Esophagus squamous epithelium (tissue), 5 donors: Measurements from ENCODE around the gene GRID2. TPM values are rescaled to one million over a fixed set of nuclear protein-coding genes. Genes with fewer than 3 reads are reported as not detected.
"Not testable (repeated sequence)": the region's sequence is repeated elsewhere in the genome, so short reads cannot be mapped to it uniquely, and the experiment has no call there.

Experiments
- DNase-seq: peaks from one replicate; lab custom pipeline; 2025; lab: John Stamatoyannopoulos, UW
- H3K27ac ChIP-seq, 4 donors: fragments of 200-600 bp; sonication (generic); one replicate each; pipeline ENCODE4 v1.5.1; 2016 to 2019; ENCODE audit warnings: mild to moderate bottlenecking in 1 of 4
- H3K27me3 ChIP-seq, 4 donors: fragments of 200-600 bp; sonication (generic); 1 replicate in 3 of 4; 2 replicates in 1 of 4; pipeline versions ENCODE4 v1.5.1 to v1.6.0; 2017 to 2021; ENCODE audit warnings: antibody characterized with exemption in 1 of 4
- H3K36me3 ChIP-seq, 3 donors: fragments of 200-600 bp; sonication (generic); one replicate each; pipeline ENCODE4 v1.5.1; 2016 to 2019
- H3K4me1 ChIP-seq, 3 donors: fragments of 200-600 bp; sonication (generic); one replicate each; pipeline ENCODE4 v1.5.1; 2017 to 2019
- H3K4me3 ChIP-seq, 4 donors: fragments of 200-600 bp; sonication (generic); 1 replicate in 3 of 4; 2 replicates in 1 of 4; pipeline ENCODE4 v1.5.1; 2016 to 2019; ENCODE audit warnings: mild to moderate bottlenecking in 2 of 4, moderate library complexity in 1 of 4
- H3K9me3 ChIP-seq, 3 donors: fragments of 200-600 bp; sonication (generic); one replicate each; pipeline ENCODE4 v1.5.1; 2016 to 2019
- POLR2A ChIP-seq, 4 donors: fragments of 450-650 bp; IDR thresholded peaks; one replicate each; pipeline ENCODE4 v1.6.1; 2017; ENCODE audit warnings: antibody characterized with exemption in 4 of 4, mild to moderate bottlenecking in 4 of 4, moderate library complexity in 3 of 4
- WGBS, 2 donors: methylation state at CpG; one replicate each; pipeline ENCODE4 v1.1.5; 2018; 5-methylcytosine and 5-hydroxymethylcytosine counted together
- intact Hi-C: fragments of 100-400 bp; cut with DNase I; formaldehyde crosslinking; loops from one replicate; pipeline ENCODE4 v1.15.0; 2022
- total RNA-seq, 4 donors: library from RNA; depleted of rRNA; stranded (reverse); fragments of >200 nt; gene quantifications; one replicate each; pipeline ENCODE4 v1.1.0, GENCODE V29; 2016
- TF ChIP-seq, protein P1 (sequence below), 6 experiments: fragments of 450-650 bp in 4 of 6; fragments of 200-600 bp in 2 of 6; sonication (generic) in 2 of 6; IDR thresholded peaks; one replicate each; pipeline ENCODE4 v1.5.1; 2016 to 2019; ENCODE audit warnings: antibody characterized with exemption in 6 of 6, mild to moderate bottlenecking in 4 of 6, moderate library complexity in 4 of 6
- donor health status: DM: yes; HTN: yes; CAD: no.

GRID2 gene
- total RNA-seq, 4 donors from 2014 or later = not detected

DNA sequence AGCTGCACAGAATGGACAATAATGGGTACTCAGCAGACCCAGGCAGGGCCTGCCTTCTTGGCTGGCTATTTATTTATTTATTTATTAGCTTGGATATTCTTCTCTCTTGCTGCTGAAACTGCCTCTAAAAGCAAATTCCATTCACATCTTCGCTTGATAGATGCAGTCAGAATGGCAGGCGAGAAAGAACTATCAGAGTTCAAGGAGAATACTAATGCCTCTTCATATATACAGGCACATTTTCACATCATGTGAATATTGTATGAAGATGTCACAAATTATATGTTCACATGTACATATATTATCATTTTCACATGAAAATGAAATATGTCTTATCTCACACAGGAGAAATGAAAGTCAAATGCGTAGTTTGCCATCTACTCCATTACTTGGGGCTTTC is 1045.1 kb downstream of the GRID2 start:
- H3K4me1 ChIP-seq = no peaks in the 10 kb centered on the region
- WGBS, 2 donors = 88 to 91% methylated on average over 3 of the region's 3 CpGs
- H3K36me3 ChIP-seq = no peaks in the 10 kb centered on the region
- TF ChIP-seq, protein P1, sequence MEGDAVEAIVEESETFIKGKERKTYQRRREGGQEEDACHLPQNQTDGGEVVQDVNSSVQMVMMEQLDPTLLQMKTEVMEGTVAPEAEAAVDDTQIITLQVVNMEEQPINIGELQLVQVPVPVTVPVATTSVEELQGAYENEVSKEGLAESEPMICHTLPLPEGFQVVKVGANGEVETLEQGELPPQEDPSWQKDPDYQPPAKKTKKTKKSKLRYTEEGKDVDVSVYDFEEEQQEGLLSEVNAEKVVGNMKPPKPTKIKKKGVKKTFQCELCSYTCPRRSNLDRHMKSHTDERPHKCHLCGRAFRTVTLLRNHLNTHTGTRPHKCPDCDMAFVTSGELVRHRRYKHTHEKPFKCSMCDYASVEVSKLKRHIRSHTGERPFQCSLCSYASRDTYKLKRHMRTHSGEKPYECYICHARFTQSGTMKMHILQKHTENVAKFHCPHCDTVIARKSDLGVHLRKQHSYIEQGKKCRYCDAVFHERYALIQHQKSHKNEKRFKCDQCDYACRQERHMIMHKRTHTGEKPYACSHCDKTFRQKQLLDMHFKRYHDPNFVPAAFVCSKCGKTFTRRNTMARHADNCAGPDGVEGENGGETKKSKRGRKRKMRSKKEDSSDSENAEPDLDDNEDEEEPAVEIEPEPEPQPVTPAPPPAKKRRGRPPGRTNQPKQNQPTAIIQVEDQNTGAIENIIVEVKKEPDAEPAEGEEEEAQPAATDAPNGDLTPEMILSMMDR (IDR thresholded peaks at IDR 0.05) = no peak
- no peak for TF ChIP-seq POLR2A (IDR thresholded peaks at IDR 0.05)
- no peaks in the 10 kb centered on the region for H3K9me3 ChIP-seq
- DNase-seq = no peak
- intact Hi-C loops = no loop called here
- H3K4me3 ChIP-seq = no peak overlapping the region
- H3K27ac ChIP-seq = no peak overlapping the region
- no peaks in the 10 kb centered on the region for H3K27me3 ChIP-seq

DNA sequence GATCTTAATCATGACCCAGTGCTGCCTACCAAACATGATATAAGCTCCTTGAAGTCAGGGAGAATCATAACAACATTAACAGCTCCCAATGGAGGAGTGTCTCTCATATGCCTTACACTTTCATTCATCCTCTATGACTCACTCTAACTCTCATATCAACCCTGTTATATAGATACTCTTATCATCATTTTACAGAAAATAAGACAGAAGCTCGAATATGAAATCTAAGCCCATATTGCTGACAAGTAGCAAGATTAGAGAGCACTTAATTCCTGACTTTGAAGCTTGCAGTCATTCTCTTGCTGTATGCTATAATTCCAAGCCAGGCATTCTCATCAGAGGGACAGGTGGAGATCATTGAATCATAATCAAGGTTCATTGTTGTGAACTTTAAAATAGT is 1048.1 kb downstream of the GRID2 start:
- TF ChIP-seq POLR2A (IDR thresholded peaks at IDR 0.05) = no peak
- TF ChIP-seq, protein P1 (IDR thresholded peaks at IDR 0.05) = no peak
- no peaks in the 10 kb centered on the region for H3K36me3 ChIP-seq
- H3K9me3 ChIP-seq = no peaks in the 10 kb centered on the region
- intact Hi-C loops = no loop called here
- no peak overlapping the region for H3K4me3 ChIP-seq
- WGBS, 2 donors = 46 to 54% methylated on average over 1 of the region's 1 CpG
- H3K27ac ChIP-seq = no peak overlapping the region
- H3K27me3 ChIP-seq = no peaks in the 10 kb centered on the region
- peaks cover 0 to 3% (median 0%) of the 10 kb centered on the region in 3 donors for H3K4me1 ChIP-seq
- DNase-seq = no peak

DNA sequence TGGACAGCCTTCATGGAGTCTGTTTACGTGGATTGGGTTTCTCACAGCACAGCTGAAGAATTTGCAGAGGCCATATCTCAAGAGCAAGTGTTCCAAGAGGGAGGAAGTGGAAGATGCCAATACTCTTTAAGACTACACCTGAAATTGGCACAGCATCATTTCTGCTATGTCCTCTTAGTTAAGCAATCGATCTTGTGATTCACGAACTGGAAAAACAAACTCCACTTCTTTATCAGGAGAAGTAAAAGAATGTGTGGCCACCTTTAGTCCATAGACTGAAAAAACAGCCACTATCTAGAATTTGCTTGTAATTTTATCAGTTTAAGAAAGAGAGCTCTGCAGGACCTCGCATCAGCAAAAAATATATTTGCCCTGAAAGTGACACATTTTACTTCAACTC is 1051.6 kb downstream of the GRID2 start:
- Histone ChIP-seq H3K4me1 (peaks cover 0 to 3% (median 0%) of the 10 kb centered on the region in 3 donors), H3K27ac (no peak overlapping the region), H3K9me3 (no peaks in the 10 kb centered on the region), H3K27me3 (no peaks in the 10 kb centered on the region), H3K4me3 (no peak overlapping the region), H3K36me3 (no peaks in the 10 kb centered on the region)
- TF ChIP-seq, protein P1 (IDR thresholded peaks at IDR 0.05) = no peak
- TF ChIP-seq POLR2A (IDR thresholded peaks at IDR 0.05) = no peak
- no peak for DNase-seq
- WGBS, 2 donors = 55 to 73% methylated on average over 4 of the region's 4 CpGs
- intact Hi-C loops = no loop called here

DNA sequence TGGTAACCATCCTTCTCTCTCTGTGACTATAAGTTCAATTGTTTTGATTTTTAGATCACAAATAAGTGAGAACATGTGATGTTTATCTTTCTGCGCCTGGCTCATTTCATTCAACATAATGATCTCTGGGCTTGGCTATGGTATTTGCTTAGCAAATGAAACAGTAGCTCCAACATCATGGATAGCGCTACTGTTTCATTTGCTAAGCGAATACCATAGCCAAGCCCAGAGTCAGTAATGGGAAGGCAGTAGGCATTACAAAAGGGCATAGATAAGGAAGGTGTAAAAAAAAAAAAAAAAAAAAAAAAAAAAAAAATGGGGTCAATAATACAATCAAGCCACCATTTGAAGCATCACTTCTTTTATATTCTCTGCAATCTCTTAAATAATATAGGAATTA is 1055.8 kb downstream of the GRID2 start:
- Histone ChIP-seq H3K4me1 (peaks cover 0 to 3% (median 0%) of the 10 kb centered on the region in 3 donors), H3K36me3 (no peaks in the 10 kb centered on the region), H3K27me3 (no peaks in the 10 kb centered on the region), H3K4me3 (no peak overlapping the region), H3K9me3 (no peaks in the 10 kb centered on the region), H3K27ac (no peak overlapping the region)
- WGBS, 2 donors = 82 to 100% methylated on average over 1 to 3 of the region's 3 CpGs
- intact Hi-C loops = no loop called here
- DNase-seq = no peak
- no peak for TF ChIP-seq POLR2A (IDR thresholded peaks at IDR 0.05)
- TF ChIP-seq, protein P1 (IDR thresholded peaks at IDR 0.05) = no peak

DNA sequence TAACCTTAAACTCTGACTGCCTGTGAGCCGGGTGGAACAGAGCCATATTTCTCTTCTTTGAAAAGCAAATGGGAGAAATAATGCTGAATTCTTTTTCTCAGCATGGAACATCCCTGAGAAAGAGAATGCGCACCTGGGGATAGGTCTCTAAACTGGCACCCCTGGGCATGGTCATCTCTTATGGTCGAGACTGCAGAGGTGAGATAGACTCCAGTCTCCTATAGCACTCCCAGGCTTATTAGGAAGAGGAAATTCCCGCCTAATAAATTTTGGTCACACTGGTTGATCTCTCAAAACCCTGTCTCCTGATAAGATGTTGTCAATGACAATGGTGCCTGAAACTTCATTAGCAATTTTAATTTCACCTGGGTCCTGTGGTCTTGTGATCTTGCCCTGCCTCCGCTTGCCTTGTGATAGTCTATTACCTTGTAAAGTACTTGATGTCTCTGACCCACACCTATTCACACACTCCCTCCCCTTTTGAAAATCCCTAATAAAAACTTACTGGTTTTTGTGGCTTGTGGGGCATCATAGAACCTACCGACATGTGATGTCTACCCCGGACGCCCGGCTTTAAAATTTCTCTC is 1062.5 kb downstream of the GRID2 start:
- H3K4me1 ChIP-seq, H3K36me3 ChIP-seq, H3K9me3 ChIP-seq, DNase-seq, H3K4me3 ChIP-seq, H3K27ac ChIP-seq, intact Hi-C loops, H3K27me3 ChIP-seq: not testable (repeated sequence)
- WGBS, 2 donors = 81 to 82% methylated on average over 9 of the region's 9 CpGs

DNA sequence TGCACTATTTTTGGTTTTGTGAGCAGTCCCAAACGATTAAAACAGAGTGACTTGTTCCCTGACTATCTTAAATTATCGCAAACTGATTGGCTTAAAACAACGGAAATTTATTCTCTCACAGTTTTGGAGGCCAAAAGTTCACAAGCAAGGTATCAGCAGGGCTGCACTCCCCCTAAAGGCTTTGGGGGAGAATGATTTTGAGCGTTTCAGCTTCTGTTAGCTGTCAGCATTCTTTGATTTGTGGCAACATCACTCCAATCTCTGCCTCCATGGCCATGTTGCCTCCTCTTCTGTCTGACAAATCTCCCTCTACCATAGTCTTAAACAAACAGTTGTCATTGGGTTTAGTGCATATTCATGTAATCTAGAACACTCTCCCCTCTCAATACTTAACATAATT is 1065.2 kb downstream of the GRID2 start:
- Histone ChIP-seq H3K4me3 (no peak overlapping the region), H3K9me3 (peaks cover 0 to 6% (median 0%) of the 10 kb centered on the region in 3 donors), H3K27me3 (no peaks in the 10 kb centered on the region), H3K36me3 (no peaks in the 10 kb centered on the region), H3K4me1 (no peaks in the 10 kb centered on the region), H3K27ac (no peak overlapping the region)
- intact Hi-C loops = no loop called here
- no peak for TF ChIP-seq POLR2A (IDR thresholded peaks at IDR 0.05)
- TF ChIP-seq, protein P1 (IDR thresholded peaks at IDR 0.05) = no peak
- DNase-seq = no peak
- WGBS, 2 donors = 64 to 65% methylated on average over 4 of the region's 4 CpGs
